Colonic mucosa (tissue), 4 donors: ENCODE results near the gene VAV2. TPM values are rescaled to one million over a fixed set of nuclear protein-coding genes. Genes with fewer than 3 reads are reported as not detected.
A peak's percentile ranks its signal among the peaks of the same experiment; 100 is the strongest.

Experiments
- DNase-seq: peaks from one replicate; pipeline ENCODE4 v3.0.0-alpha.2; 2020
- H3K27ac ChIP-seq: fragments of 200-600 bp; one replicate; pipeline ENCODE4 v1.8.0; 2021
- H3K27me3 ChIP-seq: fragments of 200-600 bp; one replicate; pipeline ENCODE4 v1.8.0; 2021
- H3K36me3 ChIP-seq: fragments of 200-600 bp; one replicate; pipeline ENCODE4 v1.8.0; 2021
- H3K4me1 ChIP-seq: fragments of 200-600 bp; one replicate; pipeline ENCODE4 v1.8.0; 2021; ENCODE audit warnings: mild to moderate bottlenecking
- H3K4me3 ChIP-seq: fragments of 200-600 bp; one replicate; pipeline ENCODE4 v1.8.0; 2021
- H3K9ac ChIP-seq, 2 donors: one replicate each; pipeline ENCODE4 v1.7.0; 2013; ENCODE audit warnings: control low read depth in 2 of 2, low read depth in 2 of 2, low read length in 2 of 2
- H3K9me3 ChIP-seq: fragments of 200-600 bp; one replicate; pipeline ENCODE4 v1.8.0; 2021
- intact Hi-C: fragments of 100-400 bp; cut with DNase I; formaldehyde crosslinking; loops from one replicate; pipeline ENCODE4 v1.14.1; 2022
- total RNA-seq, 2 donors: library from RNA; stranded (reverse); fragmentation: NEBNext Ultra II Directional in 1 of 2; extraction: Animal tissue kit (Norgen Biotek cat#: 25700) in 1 of 2; gene quantifications; one replicate each; pipeline ENCODE4 v1.2.1, GENCODE V29; 2021
- TF ChIP-seq, protein P1 (sequence below): fragments of 200-600 bp; IDR thresholded peaks from one replicate; pipeline ENCODE4 v1.8.0; 2022; ENCODE audit warnings: antibody characterized with exemption, mild to moderate bottlenecking
- donor health status: healthy.
- donor health status: DM: no; HTN: no; CAD: no.
- donor health status: DM: no; HTN: no; CAD: no.

Gene VAV2
- total RNA-seq, 2 donors from 2014 or later = 30.7 to 45.1 TPM

DNA sequence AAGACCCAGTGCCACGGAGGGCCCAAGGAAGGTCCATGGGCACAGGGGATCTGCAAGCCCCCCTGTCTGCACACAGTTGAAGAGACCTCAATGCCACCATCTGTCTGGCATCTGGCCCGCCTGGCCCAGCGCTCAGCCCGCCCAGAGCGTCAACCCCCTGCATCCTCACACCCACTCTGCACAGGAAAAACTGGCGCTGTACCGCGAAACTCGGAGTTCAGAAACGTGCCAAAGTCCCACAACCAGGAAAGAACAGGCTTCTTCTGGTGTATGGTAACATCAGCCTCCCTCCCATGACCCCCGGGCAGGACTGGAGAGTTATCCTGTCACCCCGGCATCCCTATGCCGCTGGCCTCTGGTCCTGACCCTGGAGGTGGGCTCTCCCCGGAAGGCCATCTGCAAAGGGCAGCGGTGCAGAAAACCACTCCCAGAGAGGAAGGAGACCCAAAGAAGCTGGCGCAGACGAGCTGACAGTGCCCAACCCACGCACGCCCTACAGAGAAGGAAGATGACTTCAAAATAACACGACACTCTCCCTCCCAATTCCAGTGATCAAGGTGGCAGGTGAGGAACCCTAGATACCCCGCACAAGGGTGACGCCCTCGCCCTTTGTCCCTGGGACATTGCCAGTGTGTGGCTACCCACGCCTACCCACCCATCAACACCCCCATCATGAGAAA lies 18.9 kb downstream of the VAV2 start:
- intact Hi-C loops = no loop called here
- Histone ChIP-seq H3K27me3 (no peaks in the 10 kb centered on the region), H3K27ac (no peak overlapping the region), H3K9ac (peak overlapping the region in 1 of 2 donors; percentile 26), H3K4me1 (peaks cover 22% of the 10 kb centered on the region), H3K36me3 (no peaks in the 10 kb centered on the region), H3K4me3 (no peak overlapping the region), H3K9me3 (no peaks in the 10 kb centered on the region)
- peak; percentile 46 for DNase-seq
- TF ChIP-seq, protein P1, sequence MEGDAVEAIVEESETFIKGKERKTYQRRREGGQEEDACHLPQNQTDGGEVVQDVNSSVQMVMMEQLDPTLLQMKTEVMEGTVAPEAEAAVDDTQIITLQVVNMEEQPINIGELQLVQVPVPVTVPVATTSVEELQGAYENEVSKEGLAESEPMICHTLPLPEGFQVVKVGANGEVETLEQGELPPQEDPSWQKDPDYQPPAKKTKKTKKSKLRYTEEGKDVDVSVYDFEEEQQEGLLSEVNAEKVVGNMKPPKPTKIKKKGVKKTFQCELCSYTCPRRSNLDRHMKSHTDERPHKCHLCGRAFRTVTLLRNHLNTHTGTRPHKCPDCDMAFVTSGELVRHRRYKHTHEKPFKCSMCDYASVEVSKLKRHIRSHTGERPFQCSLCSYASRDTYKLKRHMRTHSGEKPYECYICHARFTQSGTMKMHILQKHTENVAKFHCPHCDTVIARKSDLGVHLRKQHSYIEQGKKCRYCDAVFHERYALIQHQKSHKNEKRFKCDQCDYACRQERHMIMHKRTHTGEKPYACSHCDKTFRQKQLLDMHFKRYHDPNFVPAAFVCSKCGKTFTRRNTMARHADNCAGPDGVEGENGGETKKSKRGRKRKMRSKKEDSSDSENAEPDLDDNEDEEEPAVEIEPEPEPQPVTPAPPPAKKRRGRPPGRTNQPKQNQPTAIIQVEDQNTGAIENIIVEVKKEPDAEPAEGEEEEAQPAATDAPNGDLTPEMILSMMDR = no peak

GRCh38 chr9:133971981-133972941 lies 19.9 kb downstream of the VAV2 start:
- Histone ChIP-seq H3K4me1 (peaks cover 22% of the 10 kb centered on the region), H3K9me3 (no peaks in the 10 kb centered on the region), H3K27ac (no peak overlapping the region), H3K36me3 (no peaks in the 10 kb centered on the region), H3K27me3 (no peaks in the 10 kb centered on the region), H3K9ac (peak overlapping the region in 1 of 2 donors; percentile 66), H3K4me3 (no peak overlapping the region)
- intact Hi-C loops = no loop called here
- DNase-seq = peak; percentile 85
- TF ChIP-seq, protein P1 = no peak

- no peak overlapping the region for H3K4me3 ChIP-seq
- TF ChIP-seq, protein P1 = no peak
- no peaks in the 10 kb centered on the region for H3K9me3 ChIP-seq
- no peaks in the 10 kb centered on the region for H3K36me3 ChIP-seq
- intact Hi-C loops = no loop called here
- peak overlapping the region in 1 of 2 donors; percentile 66 for H3K9ac ChIP-seq
- no peak for DNase-seq
- H3K4me1 ChIP-seq = peaks cover 22% of the 10 kb centered on the region
- no peaks in the 10 kb centered on the region for H3K27me3 ChIP-seq
- no peak overlapping the region for H3K27ac ChIP-seq
Measured at GRCh38 chr9:133971121-133971951, 20.8 kb downstream of the VAV2 start.

- Histone ChIP-seq H3K27me3 (no peaks in the 10 kb centered on the region), H3K9ac (no peak overlapping the region), H3K9me3 (no peaks in the 10 kb centered on the region), H3K4me1 (peaks cover 22% of the 10 kb centered on the region), H3K4me3 (no peak overlapping the region), H3K36me3 (no peaks in the 10 kb centered on the region), H3K27ac (no peak overlapping the region)
- TF ChIP-seq, protein P1 = no peak
- no peak for DNase-seq
- intact Hi-C loops = no loop called here
Measured at GRCh38 chr9:133970581-133971058, 21.5 kb downstream of the VAV2 start.
